DOHH2 (cell line): ENCODE measurements around the gene HS6ST1.

ENCODE experiments used
- CTCF ChIP-seq: fragments of 200-600 bp; sonication (generic); IDR thresholded peaks from one replicate; pipeline ENCODE4 v1.5.1; 2014; ENCODE audit warnings: antibody characterized with exemption, mild to moderate bottlenecking, low read depth, low read length; ENCODE audit not compliant: poor library complexity, severe bottlenecking
- EZH2phosphoT487 ChIP-seq: fragments of 200-600 bp; sonication (generic); IDR thresholded peaks from 2 replicates; pipeline ENCODE4 v1.6.1; 2017; ENCODE audit warnings: borderline replicate concordance, mild to moderate bottlenecking, antibody characterized with exemption, low read length, moderate library complexity, mixed read lengths

GRCh38 chr2:128316777-128317180 lies 1.9 kb downstream of the HS6ST1 start:
- TF ChIP-seq CTCF (no peak), EZH2phosphoT487 (no peak)
